Endodermal cell (in vitro differentiated cells): ENCODE measurements around the gene CNTRL. TPM values are rescaled to one million over a fixed set of nuclear protein-coding genes. Genes with fewer than 3 reads are reported as not detected.
A peak's percentile ranks its signal among the peaks of the same experiment; 100 is the strongest.

ENCODE experiments used
- DNase-seq: peaks from one replicate; pipeline ENCODE4 v3.0.0-alpha.2; 2017
- H3K27ac ChIP-seq: 2 replicates; pipeline ENCODE4 v1.5.1; 2013; ENCODE audit warnings: mild to moderate bottlenecking, low read depth, low read length, moderate library complexity
- H3K27me3 ChIP-seq: 2 replicates; pipeline ENCODE4 v1.6.1; 2013; ENCODE audit warnings: mild to moderate bottlenecking, low read length, moderate library complexity; ENCODE audit not compliant: insufficient read depth, control insufficient read depth, poor library complexity, severe bottlenecking
- H3K36me3 ChIP-seq: 2 replicates; pipeline ENCODE4 v1.7.0; 2013; ENCODE audit warnings: mild to moderate bottlenecking, low read length, moderate library complexity; ENCODE audit not compliant: control insufficient read depth, insufficient read depth
- H3K4me1 ChIP-seq: one replicate; pipeline ENCODE4 v1.7.0; 2013; ENCODE audit warnings: low read length; ENCODE audit not compliant: control insufficient read depth, insufficient read depth
- H3K4me3 ChIP-seq: 2 replicates; pipeline ENCODE4 v1.5.1; 2013; ENCODE audit warnings: mild to moderate bottlenecking, low read length, moderate library complexity
- H3K9ac ChIP-seq: 2 replicates; pipeline ENCODE4 v1.6.1; 2013; ENCODE audit warnings: mild to moderate bottlenecking, low read length, moderate library complexity; ENCODE audit not compliant: poor library complexity, severe bottlenecking; ENCODE audit errors: extremely low read depth
- H3K9me3 ChIP-seq: 2 replicates; pipeline ENCODE4 v1.6.1; 2013; ENCODE audit warnings: mild to moderate bottlenecking, low read length, moderate library complexity; ENCODE audit not compliant: control insufficient read depth
- H3K27ac Mint-ChIP-seq: 2 replicates; pipeline ENCODE4 v1.8.0; 2020; ENCODE audit warnings: mixed read lengths
- H3K27me3 Mint-ChIP-seq: 2 replicates; pipeline ENCODE4 v1.8.0; 2021; ENCODE audit warnings: mild to moderate bottlenecking, mixed read lengths; ENCODE audit not compliant: insufficient read depth
- H3K36me3 Mint-ChIP-seq: 2 replicates; pipeline ENCODE4 v1.8.0; 2020; ENCODE audit warnings: low read depth, mixed read lengths
- H3K4me1 Mint-ChIP-seq: 2 replicates; pipeline ENCODE4 v1.8.0; 2020; ENCODE audit warnings: mixed read lengths
- H3K4me3 Mint-ChIP-seq: 2 replicates; pipeline ENCODE4 v1.8.0; 2020; ENCODE audit warnings: mild to moderate bottlenecking, moderate library complexity, mixed read lengths
- H3K9me3 Mint-ChIP-seq: 2 replicates; pipeline ENCODE4 v1.8.0; 2020; ENCODE audit warnings: mild to moderate bottlenecking, mixed read lengths
- CTCF ChIP-seq: fragments of 200-600 bp; sonication (generic); conservative IDR thresholded peaks from 2 replicates; pipeline ENCODE4 v1.5.0; 2021; ENCODE audit warnings: antibody characterized with exemption, mild to moderate bottlenecking
- WGBS, 2 experiments: methylation state at CpG; one replicate each; pipeline versions ENCODE4 v1.1.5 to v1.1.7; 2013; ENCODE audit warnings: missing lambda C conversion rate in 2 of 2, mixed read lengths in 1 of 2; ENCODE audit not compliant: insufficient coverage in 1 of 2, insufficient read length in 1 of 2; 5-methylcytosine and 5-hydroxymethylcytosine counted together
- total RNA-seq, 2 donors: library from RNA; stranded (reverse); fragmentation: NEBNext Ultra II Directional in 1 of 2; extraction: Animal tissue kit (Norgen Biotek cat#: 25700) in 1 of 2; gene quantifications; 2 replicates in 1 of 2; 3 replicates in 1 of 2; pipeline ENCODE4 v1.2.1, GENCODE V29; 2021

The CNTRL gene
- total RNA-seq, 2 donors from 2014 or later: 18.0 to 21.0 TPM

GRCh38 chr9:121038804-121039203 lies 36.0 kb upstream of the CNTRL start:
- no peak overlapping the region for H3K4me3 Mint-ChIP-seq
- Histone ChIP-seq H3K36me3 (peaks cover 39% of the 10 kb centered on the region), H3K9me3 (no peaks in the 10 kb centered on the region), H3K27me3 (no peaks in the 10 kb centered on the region), H3K4me3 (no peak overlapping the region), H3K9ac (no peak overlapping the region), H3K4me1 (peaks cover 4% of the 10 kb centered on the region), H3K27ac (no peak overlapping the region)
- peaks cover 4% of the 10 kb centered on the region for H3K27me3 Mint-ChIP-seq
- peaks cover 38% of the 10 kb centered on the region for H3K36me3 Mint-ChIP-seq
- no peak for DNase-seq
- no peak overlapping the region for H3K27ac Mint-ChIP-seq
- no peaks in the 10 kb centered on the region for H3K9me3 Mint-ChIP-seq
- no peak for TF ChIP-seq CTCF
- H3K4me1 Mint-ChIP-seq: peaks cover 4% of the 10 kb centered on the region

- Mint-ChIP-seq H3K36me3 (peaks cover 15% of the 10 kb centered on the region), H3K9me3 (no peaks in the 10 kb centered on the region), H3K4me1 (peaks cover 32% of the 10 kb centered on the region), H3K27me3 (peaks cover 2% of the 10 kb centered on the region), H3K27ac (no peak overlapping the region), H3K4me3 (peak overlapping the region; percentile 52)
- Histone ChIP-seq H3K36me3 (peaks cover 3% of the 10 kb centered on the region), H3K9ac (no peak overlapping the region), H3K27me3 (no peaks in the 10 kb centered on the region), H3K9me3 (no peaks in the 10 kb centered on the region), H3K4me3 (peak overlapping the region; percentile 82), H3K27ac (no peak overlapping the region), H3K4me1 (peaks cover 18% of the 10 kb centered on the region)
- no peak for TF ChIP-seq CTCF
- 98 to 100% methylated on average over 2 of the region's 2 CpGs for WGBS, 2 experiments
- DNase-seq: peak; percentile 40
These were observed 26.6 kb upstream of the CNTRL start for GRCh38 chr9:121048175-121048574.

GRCh38 chr9:121048618-121049017 lies 26.1 kb upstream of the CNTRL start:
- H3K27ac ChIP-seq: no peak overlapping the region
- Mint-ChIP-seq H3K4me1 (peaks cover 36% of the 10 kb centered on the region), H3K36me3 (peaks cover 12% of the 10 kb centered on the region), H3K27me3 (peaks cover 2% of the 10 kb centered on the region), H3K9me3 (no peaks in the 10 kb centered on the region), H3K4me3 (peak overlapping the region; percentile 52), H3K27ac (no peak overlapping the region)
- TF ChIP-seq CTCF: no peak
- H3K36me3 ChIP-seq: peaks cover 3% of the 10 kb centered on the region
- H3K27me3 ChIP-seq: no peaks in the 10 kb centered on the region
- H3K4me3 ChIP-seq: peak overlapping the region; percentile 82
- peaks cover 21% of the 10 kb centered on the region for H3K4me1 ChIP-seq
- H3K9ac ChIP-seq: no peak overlapping the region
- H3K9me3 ChIP-seq: no peaks in the 10 kb centered on the region
- DNase-seq: no peak
